ENCODE measurements around the gene TEX11.
"Not testable (repeated sequence)": the region's sequence is repeated elsewhere in the genome, so short reads cannot be mapped to it uniquely, and the experiment has no call there.

TEX11 gene

GRCh38 chrX:70587158-70587557 is 321.4 kb downstream of the TEX11 start:
- not testable (repeated sequence) for DNase-seq (ENCODE audit: low read depth in 2 of 2)

- DNase-seq (ENCODE audit: low read depth in 2 of 2) = no peak
These were observed 331.1 kb downstream of the TEX11 start for GRCh38 chrX:70577442-70577841.

- DNase-seq (ENCODE audit: low read depth in 2 of 2) = not testable (repeated sequence)
These were observed 338.5 kb downstream of the TEX11 start for GRCh38 chrX:70569922-70570576.

GRCh38 chrX:70554948-70555347 is 353.6 kb downstream of the TEX11 start:
- no peak for DNase-seq (ENCODE audit: low read depth in 2 of 2)

DNA sequence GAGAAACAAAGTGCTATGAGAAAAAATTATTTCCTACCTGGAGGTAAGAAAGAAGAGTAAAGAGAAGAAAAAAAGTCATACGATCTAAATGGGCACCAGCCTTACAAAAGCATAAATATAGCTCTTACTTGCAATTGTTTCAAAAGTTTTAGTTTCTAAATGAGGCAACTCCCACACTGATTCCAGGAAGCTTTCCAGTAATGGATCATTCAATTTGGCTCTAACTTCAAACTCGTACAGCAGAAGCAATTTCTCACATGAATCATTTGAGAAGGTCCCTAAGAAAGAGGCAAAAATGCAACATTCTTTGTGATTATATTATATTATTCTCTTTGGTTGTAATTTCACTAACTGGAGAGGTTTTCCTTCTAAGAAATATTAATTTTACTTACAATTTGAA is 354.0 kb downstream of the TEX11 start:
- DNase-seq (ENCODE audit: low read depth in 2 of 2) = no peak

GRCh38 chrX:70554081-70554480 is 354.4 kb downstream of the TEX11 start:
- DNase-seq (ENCODE audit: low read depth in 2 of 2) = peak; percentile 14 to 16

GRCh38 chrX:70553516-70553915 is 355.0 kb downstream of the TEX11 start:
- DNase-seq (ENCODE audit: low read depth in 2 of 2) = no peak

DNA sequence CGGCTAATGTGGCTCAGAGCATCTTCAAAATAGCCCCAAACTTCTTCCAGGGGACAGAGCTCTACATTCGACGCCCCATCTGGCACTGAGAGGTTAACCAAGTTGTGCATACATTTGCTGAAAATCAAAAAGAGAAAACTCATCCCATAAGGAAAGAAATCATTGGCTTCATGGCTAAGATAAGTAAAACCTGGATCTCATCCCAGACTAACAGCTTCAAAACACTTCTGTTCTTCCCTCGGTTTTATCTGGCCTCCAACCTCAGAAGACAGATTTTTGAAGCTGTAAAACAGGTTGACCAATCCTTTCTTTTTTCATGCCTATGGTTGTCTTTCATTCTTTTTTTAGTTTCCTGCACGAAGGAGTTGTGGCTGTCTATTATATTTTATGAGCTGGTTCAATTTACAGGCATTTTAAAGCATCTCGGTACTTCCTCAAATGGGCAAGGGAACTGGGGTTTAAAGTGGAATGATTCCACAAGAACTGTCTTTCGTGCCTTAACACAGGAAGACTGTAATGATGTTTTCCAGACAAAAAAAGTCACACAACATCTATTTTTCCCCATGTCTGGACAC is 356.3 kb downstream of the TEX11 start:
- DNase-seq (ENCODE audit: low read depth in 2 of 2) = no peak

- no peak for DNase-seq (ENCODE audit: low read depth in 2 of 2)
These were observed 359.1 kb downstream of the TEX11 start for GRCh38 chrX:70549429-70549828.

DNA sequence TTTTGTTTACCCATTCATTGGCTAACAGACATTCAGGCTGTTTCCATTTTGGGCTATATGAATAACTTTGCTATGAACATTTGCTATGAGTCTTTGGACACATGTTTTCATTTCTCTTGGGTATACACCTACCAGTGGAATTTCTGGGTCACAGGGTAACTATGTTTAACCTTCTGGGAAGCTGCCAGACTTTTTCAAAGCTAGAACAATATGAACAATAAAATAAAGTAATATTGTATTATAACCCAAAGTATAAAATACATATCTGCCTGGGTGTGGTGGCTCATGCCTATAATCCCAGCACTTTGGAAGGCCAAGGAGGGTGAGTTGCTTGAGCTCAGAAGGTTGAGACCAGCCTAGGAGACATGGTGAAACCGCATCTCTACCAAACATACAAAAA is 373.3 kb downstream of the TEX11 start:
- no peak for DNase-seq (ENCODE audit: low read depth in 2 of 2)

GRCh38 chrX:70527610-70528345 is 380.7 kb downstream of the TEX11 start:
- DNase-seq (ENCODE audit: low read depth in 2 of 2) = no peak

DNA sequence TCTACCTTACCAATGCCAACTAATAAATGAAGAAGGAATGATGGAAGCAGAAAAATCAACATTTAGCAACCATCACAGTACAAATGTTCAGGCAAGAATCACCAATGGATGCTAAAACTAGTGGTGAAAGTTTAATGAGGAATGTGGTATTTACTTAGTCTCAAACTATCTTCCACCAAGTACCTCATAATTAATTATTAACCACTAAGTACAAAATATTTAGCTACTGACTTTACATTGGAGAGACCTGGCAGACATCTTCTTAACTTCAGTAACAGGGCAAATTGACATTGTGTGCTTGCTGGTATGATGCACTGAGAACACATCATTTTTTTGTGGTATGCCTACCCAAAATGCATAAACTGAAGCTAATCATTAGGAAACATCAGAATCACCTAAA is 381.5 kb downstream of the TEX11 start:
- DNase-seq (ENCODE audit: low read depth in 2 of 2) = no peak

- DNase-seq (ENCODE audit: low read depth in 2 of 2) = no peak
These were observed 382.8 kb downstream of the TEX11 start for GRCh38 chrX:70525733-70526132.

- not testable (repeated sequence) for DNase-seq (ENCODE audit: low read depth in 2 of 2)
These were observed 392.8 kb downstream of the TEX11 start for GRCh38 chrX:70515692-70516091.

GRCh38 chrX:70515270-70515669 is 393.2 kb downstream of the TEX11 start:
- not testable (repeated sequence) for DNase-seq (ENCODE audit: low read depth in 2 of 2)

DNA sequence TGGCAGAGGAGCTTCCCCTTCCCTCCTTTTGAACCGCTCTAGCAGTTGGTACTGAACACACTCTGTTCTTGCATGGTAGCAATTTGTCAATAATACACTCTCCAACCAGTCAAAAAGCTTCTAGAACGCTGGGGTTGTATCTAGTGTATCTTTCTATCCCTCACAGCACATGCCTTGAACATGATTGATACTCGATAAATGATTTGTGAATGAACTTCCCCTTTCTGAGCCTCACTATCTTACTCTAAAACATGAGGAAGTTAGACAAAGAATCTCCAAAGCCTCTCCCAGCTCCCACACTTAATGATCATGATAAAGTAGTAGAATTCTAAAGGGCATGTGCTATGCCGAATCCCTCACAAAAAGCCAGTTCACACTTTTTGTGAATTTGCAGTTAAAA is 399.4 kb downstream of the TEX11 start:
- DNase-seq (ENCODE audit: low read depth in 2 of 2) = no peak

DNA sequence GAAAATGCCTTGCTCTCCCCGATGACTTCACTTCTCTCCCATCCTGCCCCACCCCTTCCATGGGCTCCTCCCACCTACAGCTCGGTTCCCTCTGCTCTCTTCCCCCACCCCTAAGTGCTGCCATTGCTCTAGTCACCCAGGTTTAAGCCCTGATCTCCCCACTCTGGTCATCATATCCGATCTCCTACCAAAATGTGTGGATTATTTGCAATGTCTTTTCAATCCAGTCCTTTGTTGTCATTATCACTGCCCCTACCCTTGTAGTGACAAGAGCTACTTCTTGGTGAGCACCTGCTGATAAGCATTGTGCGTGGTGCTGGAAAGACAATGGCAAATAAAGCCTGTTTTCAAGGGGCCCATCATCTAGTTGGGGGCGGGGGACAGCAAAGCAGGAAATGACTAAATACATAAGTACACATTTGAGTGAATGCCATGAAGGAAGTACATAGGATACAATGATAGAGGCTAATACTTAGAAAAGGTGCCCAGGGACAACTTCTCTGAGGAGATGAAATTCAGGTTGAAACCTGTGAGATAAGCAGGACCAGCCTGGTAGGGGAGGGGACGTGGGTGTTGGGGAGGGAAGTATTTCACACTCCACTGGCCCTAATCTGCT is 400.1 kb downstream of the TEX11 start:
- no peak for DNase-seq (ENCODE audit: low read depth in 2 of 2)

- DNase-seq (ENCODE audit: low read depth in 2 of 2) = no peak
These were observed 403.1 kb downstream of the TEX11 start for GRCh38 chrX:70505451-70505841.

DNA sequence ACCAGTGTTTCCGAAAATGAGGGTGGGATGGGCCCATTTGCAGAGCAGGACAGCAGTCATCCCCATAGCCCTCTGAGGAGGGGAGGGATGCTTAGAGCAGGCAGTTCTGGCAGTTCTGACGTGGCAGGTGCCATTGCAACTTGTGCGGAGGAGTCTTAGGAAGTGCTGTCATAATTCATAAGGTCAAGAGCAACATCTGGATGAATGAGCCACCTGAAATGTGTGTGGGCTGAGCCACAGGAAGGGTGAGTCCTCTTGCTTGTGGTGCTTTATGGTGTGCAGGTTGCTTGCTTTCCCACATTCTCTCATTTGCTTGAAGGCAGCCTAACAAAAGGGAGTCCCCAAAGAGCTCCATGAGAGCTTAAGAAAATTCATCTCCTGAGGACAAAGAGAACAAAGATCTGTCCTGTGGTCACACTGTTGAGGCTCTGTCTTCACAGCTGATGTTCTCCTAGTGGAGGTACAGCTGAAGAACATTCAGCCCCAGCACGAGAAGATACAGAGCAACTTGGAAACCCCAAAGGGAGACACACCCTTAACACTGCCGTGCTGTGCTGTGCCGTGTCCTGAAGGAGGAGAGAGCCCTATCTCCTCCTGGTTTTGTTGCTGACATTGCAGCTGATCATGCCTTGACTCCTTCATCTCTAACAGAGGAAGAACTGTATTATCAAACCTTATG is 403.6 kb downstream of the TEX11 start:
- no peak for DNase-seq (ENCODE audit: low read depth in 2 of 2)

- DNase-seq (ENCODE audit: low read depth in 2 of 2) = no peak
These were observed 407.7 kb downstream of the TEX11 start for GRCh38 chrX:70500826-70501225.

- DNase-seq (ENCODE audit: low read depth in 2 of 2) = no peak
These were observed 410.4 kb downstream of the TEX11 start for GRCh38 chrX:70498129-70498528.

DNA sequence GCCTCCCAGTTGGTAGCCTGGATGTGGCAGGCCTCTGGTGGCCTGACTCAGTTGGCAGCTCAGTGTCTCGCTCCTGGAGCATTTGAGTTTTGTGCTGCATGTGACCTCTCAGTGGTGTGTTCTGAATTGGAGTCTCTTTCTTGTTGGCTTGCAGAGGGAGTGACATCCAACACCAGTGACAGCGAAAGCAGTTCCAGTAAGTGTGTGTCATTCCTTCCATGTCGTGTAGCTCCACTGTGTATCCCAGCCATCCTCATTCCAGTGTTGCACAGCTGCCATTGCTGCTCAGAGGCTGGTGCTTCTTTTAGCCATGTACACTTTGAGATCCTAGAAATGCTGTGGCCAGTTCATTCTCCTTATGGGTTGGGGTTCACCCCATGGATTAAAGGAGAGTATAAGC is 411.5 kb downstream of the TEX11 start:
- no peak for DNase-seq (ENCODE audit: low read depth in 2 of 2)
